Stimulated activated CD8-positive, alpha-beta memory T cell treated with anti-CD3 and anti-CD28 coated beads, Interleukin-7, amount 100 ng/mL, for 48 hours (primary cell): ENCODE measurements around the gene MYO5A.
"Not testable (repeated sequence)": the region's sequence is repeated elsewhere in the genome, so short reads cannot be mapped to it uniquely, and the experiment has no call there.

Experiments
- DNase-seq, 2 donors: peaks; one replicate each; pipeline ENCODE4 v3.0.0-alpha.2; 2020; ENCODE audit warnings: low read depth in 1 of 2; ENCODE audit errors: extremely low read depth in 1 of 2

The MYO5A gene

GRCh38 chr15:52424856-52425431 lies 103.7 kb downstream of the MYO5A start:
- no peak for DNase-seq

GRCh38 chr15:52423852-52424251 lies 104.8 kb downstream of the MYO5A start:
- no peak for DNase-seq

GRCh38 chr15:52422001-52422400 lies 106.7 kb downstream of the MYO5A start:
- no peak for DNase-seq

GRCh38 chr15:52421029-52421428 lies 107.7 kb downstream of the MYO5A start:
- DNase-seq: no peak

GRCh38 chr15:52419494-52419893 lies 109.2 kb downstream of the MYO5A start:
- no peak for DNase-seq

- DNase-seq: no peak
Measured at GRCh38 chr15:52417957-52418356, 110.7 kb downstream of the MYO5A start.

- no peak for DNase-seq
Measured at GRCh38 chr15:52417521-52417920, 111.2 kb downstream of the MYO5A start.

GRCh38 chr15:52416566-52416965 lies 112.1 kb downstream of the MYO5A start:
- DNase-seq: not testable (repeated sequence)

- DNase-seq: no peak
Measured at GRCh38 chr15:52415628-52416027, 113.1 kb downstream of the MYO5A start.

GRCh38 chr15:52414936-52415335 lies 113.7 kb downstream of the MYO5A start:
- no peak for DNase-seq

GRCh38 chr15:52408823-52409222 lies 119.9 kb downstream of the MYO5A start:
- DNase-seq: no peak

GRCh38 chr15:52407374-52407773 lies 121.3 kb downstream of the MYO5A start:
- no peak for DNase-seq

- no peak for DNase-seq
Measured at GRCh38 chr15:52406601-52407000, 122.1 kb downstream of the MYO5A start.

GRCh38 chr15:52405856-52406255 lies 122.8 kb downstream of the MYO5A start:
- no peak for DNase-seq

GRCh38 chr15:52397118-52397517 lies 131.6 kb downstream of the MYO5A start:
- DNase-seq: no peak

- DNase-seq: no peak
Measured at GRCh38 chr15:52394118-52394517, 134.6 kb downstream of the MYO5A start.

- DNase-seq: no peak
Measured at GRCh38 chr15:52392008-52392687, 136.5 kb downstream of the MYO5A start.

GRCh38 chr15:52391069-52391468 lies 137.6 kb downstream of the MYO5A start:
- no peak for DNase-seq

GRCh38 chr15:52385670-52386069 lies 143.0 kb downstream of the MYO5A start:
- no peak for DNase-seq

- no peak for DNase-seq
Measured at GRCh38 chr15:52383100-52383588, 145.5 kb downstream of the MYO5A start.

- DNase-seq: no peak
Measured at GRCh38 chr15:52382647-52383046, 146.0 kb downstream of the MYO5A start.

GRCh38 chr15:52379395-52380106 lies 149.1 kb downstream of the MYO5A start:
- DNase-seq: peak in 1 of 2 donors; percentile 9
